ENCODE measurements around the gene PRSS12. TPM values are rescaled to one million over a fixed set of nuclear protein-coding genes. Genes with fewer than 3 reads are reported as not detected.

PRSS12 gene
- total RNA-seq, 1 experiment from 2014 or later, result 5.4 TPM

GRCh38 chr4:118351851-118352827 is 664 bp downstream of the PRSS12 start:
- no peak overlapping the region; a peak in 1 of 7 replicates for H3K27ac Mint-ChIP-seq
- H3K9ac ChIP-seq (ENCODE audit: extremely low read depth, insufficient read length, low read length), result no peak overlapping the region

More at GRCh38 chr4:118351851-118352827, 664 bp downstream of the PRSS12 start:
- Mint-ChIP-seq H3K4me1 (peaks cover 19 to 21% of the 10 kb centered on the region in 2 experiments), H3K9me3 (no peaks in the 10 kb centered on the region; a peak in 1 of 5 replicates), H3K4me3 (peak overlapping the region; percentile 75 to 89), H3K27me3 (ENCODE audit: low read depth) (peaks cover 48% of the 10 kb centered on the region), H3K36me3 (ENCODE audit: insufficient read depth in 1 of 3, low read depth in 3 of 3) (no peaks in the 10 kb centered on the region; a peak in 1 of 7 replicates)
- H2BK5ac ChIP-seq (ENCODE audit: insufficient read length, low read length), result no peak overlapping the region
- H3K14ac ChIP-seq (ENCODE audit: insufficient read depth, low read length), result 0 out of 2 replicates have a peak overlapping the region, but pooled peaks have one; percentile 39
- no peak overlapping the region for H2BK120ac ChIP-seq (ENCODE audit: low read depth, low read length, poor library complexity, severe bottlenecking)
- H2AK5ac ChIP-seq (ENCODE audit: insufficient read length, low read length), result no peak overlapping the region
- TF ChIP-seq CTCF (conservative IDR thresholded peaks at IDR 0.05), result no peak
- peaks cover 4% of the 10 kb centered on the region; the same call in 1 of the 2 replicates for H3K27me3 ChIP-seq (ENCODE audit: insufficient read depth, low read length)
- no peak overlapping the region for H2BK15ac ChIP-seq (ENCODE audit: low read depth, low read length)
- H3K56ac ChIP-seq (ENCODE audit: insufficient read length, low read depth, low read length), result no peak overlapping the region
- H3K9me3 ChIP-seq (ENCODE audit: control insufficient read depth, low read depth, low read length), result no peaks in the 10 kb centered on the region
- no peak overlapping the region for H2BK20ac ChIP-seq (ENCODE audit: low read depth, low read length, poor library complexity, severe bottlenecking)
- H3K79me1 ChIP-seq (ENCODE audit: insufficient read depth, low read depth, low read length, poor library complexity, severe bottlenecking), result no peaks in the 10 kb centered on the region
- H3K23ac ChIP-seq (ENCODE audit: insufficient read length, low read depth, low read length), result no peak overlapping the region
- no peak overlapping the region for H3K18ac ChIP-seq (ENCODE audit: insufficient read length, low read depth, low read length)
- no peaks in the 10 kb centered on the region for H4K20me1 ChIP-seq (ENCODE audit: control insufficient read depth, insufficient read depth, insufficient read length)
- H4K91ac ChIP-seq (ENCODE audit: insufficient read length, low read depth, low read length), result no peak overlapping the region
- H3K27ac ChIP-seq (ENCODE audit: insufficient read length, low read depth, low read length), result no peak overlapping the region
- H3K4me1 ChIP-seq (ENCODE audit: insufficient read depth, low read length), result no peaks in the 10 kb centered on the region; the same call in none of the 2 replicates
- H3K4ac ChIP-seq (ENCODE audit: low read depth, low read length), result no peak overlapping the region
- peaks cover 12% of the 10 kb centered on the region for H3K23me2 ChIP-seq (ENCODE audit: insufficient read length, low read depth, low read length, poor library complexity, severe bottlenecking)
- no peak overlapping the region for H4K8ac ChIP-seq (replicated peaks; ENCODE audit: insufficient read length, low read depth, low read length)
- H2AFZ ChIP-seq (ENCODE audit: low read length), result no peak overlapping the region
- H2BK12ac ChIP-seq (ENCODE audit: insufficient read length, low read depth, low read length), result no peak overlapping the region
- peak overlapping the region; percentile 57 for H3K4me2 ChIP-seq (ENCODE audit: insufficient read depth, insufficient read length, low read length)
- H4K5ac ChIP-seq (ENCODE audit: insufficient read length, low read depth, low read length), result no peak overlapping the region
- peak; percentile 57 for DNase-seq
- H3T11ph ChIP-seq (ENCODE audit: low read length), result no peak overlapping the region
- no peaks in the 10 kb centered on the region for H3K79me2 ChIP-seq (ENCODE audit: insufficient read depth, low read length)
- no CpG with 5 or more reads among the region's 82 CpGs for WGBS (ENCODE audit: extremely low coverage, insufficient read length, low lambda C conversion rate)
